ENCODE results near the gene KRTAP4-4.
"Not testable (repeated sequence)": the region's sequence is repeated elsewhere in the genome, so short reads cannot be mapped to it uniquely, and the experiment has no call there.

Gene KRTAP4-4

GRCh38 chr17:41148971-41149651 is 11.4 kb downstream of the KRTAP4-4 start:
- not testable (repeated sequence) for ATAC-seq, DNase-seq

GRCh38 chr17:41147531-41148204 is 12.9 kb downstream of the KRTAP4-4 start:
- ATAC-seq: no peak
- no peak for DNase-seq

- DNase-seq: no peak
- no peak for ATAC-seq
Measured at GRCh38 chr17:41145261-41145660, 15.3 kb downstream of the KRTAP4-4 start.

- no peak for ATAC-seq
- no peak for DNase-seq
Measured at GRCh38 chr17:41144846-41145245, 15.7 kb downstream of the KRTAP4-4 start.

GRCh38 chr17:41141361-41141760 is 19.2 kb downstream of the KRTAP4-4 start:
- ATAC-seq (no peak), DNase-seq (no peak)

GRCh38 chr17:41140360-41141131 is 20.0 kb downstream of the KRTAP4-4 start, which contains the start of gene KRTAP4-6:
Gene KRTAP4-6 (minus strand): TSS chr17:41140544. CDS start chr17:41140487, 57 bp downstream.
- ATAC-seq (no peak), DNase-seq (no peak)

GRCh38 chr17:41139865-41140264 is 20.7 kb downstream of the KRTAP4-4 start:
- not testable (repeated sequence) for DNase-seq, ATAC-seq

- no peak for ATAC-seq
- DNase-seq: no peak
Measured at GRCh38 chr17:41133880-41134735, 26.4 kb downstream of the KRTAP4-4 start.

GRCh38 chr17:41131979-41132378 is 28.6 kb downstream of the KRTAP4-4 start:
- ATAC-seq (no peak), DNase-seq (no peak)

- no peak for ATAC-seq
- no peak for DNase-seq
Measured at GRCh38 chr17:41127371-41127770, 33.2 kb downstream of the KRTAP4-4 start.

- DNase-seq (no peak), ATAC-seq (no peak)
Measured at GRCh38 chr17:41126412-41126811, 34.1 kb downstream of the KRTAP4-4 start.

GRCh38 chr17:41125064-41125463 is 35.5 kb downstream of the KRTAP4-4 start:
- ATAC-seq (no peak), DNase-seq (no peak)

GRCh38 chr17:41123991-41124371 is 36.6 kb downstream of the KRTAP4-4 start, which contains the start of gene KRTAP4-12:
Gene KRTAP4-12 (minus strand): TSS chr17:41124182. CDS start chr17:41124122, 60 bp downstream.
- ATAC-seq, DNase-seq: not testable (repeated sequence)

GRCh38 chr17:41123292-41123990 is 37.1 kb downstream of the KRTAP4-4 start:
- DNase-seq, ATAC-seq: not testable (repeated sequence)

GRCh38 chr17:41121742-41122141 is 38.8 kb downstream of the KRTAP4-4 start:
- no peak for DNase-seq

GRCh38 chr17:41119696-41120690 is 40.6 kb downstream of the KRTAP4-4 start:
- ATAC-seq, DNase-seq: not testable (repeated sequence)

More at GRCh38 chr17:41121742-41122141, 38.8 kb downstream of the KRTAP4-4 start:
- no peak for ATAC-seq

GRCh38 chr17:41118721-41119120 is 41.8 kb downstream of the KRTAP4-4 start:
- ATAC-seq: no peak
- DNase-seq: no peak

- ATAC-seq, DNase-seq: not testable (repeated sequence)
Measured at GRCh38 chr17:41117846-41118386, 42.6 kb downstream of the KRTAP4-4 start, which contains the start of gene KRTAP4-11. Gene KRTAP4-11 (minus strand): TSS chr17:41118373. CDS start chr17:41118315, 58 bp downstream.

- ATAC-seq (no peak), DNase-seq (no peak)
Measured at GRCh38 chr17:41116297-41116696, 44.3 kb downstream of the KRTAP4-4 start.
